ENCODE results near the gene WNT7B. TPM values are rescaled to one million over a fixed set of nuclear protein-coding genes. Genes with fewer than 3 reads are reported as not detected.

Gene WNT7B
- total RNA-seq, 1 experiment from 2014 or later = not detected

DNA sequence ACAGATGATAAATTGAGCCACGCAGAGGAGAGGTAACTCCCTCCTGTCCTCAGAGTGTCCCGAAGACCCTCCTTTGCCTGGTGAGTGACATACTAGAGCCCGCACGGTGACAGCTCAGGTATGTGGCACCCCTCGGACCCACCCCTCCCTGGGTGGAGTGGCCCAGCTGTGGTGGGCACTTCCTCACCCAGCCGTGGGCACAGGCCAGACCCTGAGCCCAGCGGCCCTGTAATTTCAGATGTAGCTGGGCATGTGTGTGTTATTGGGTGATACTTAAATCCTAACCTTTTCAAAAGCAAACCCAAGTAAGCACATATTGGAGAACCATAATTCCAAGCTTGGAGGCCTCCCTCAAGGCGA, 93.2 kb downstream of the WNT7B start:
- Histone ChIP-seq H3K4me3 (ENCODE audit: low read depth, low read length, poor library complexity, severe bottlenecking) (no peak overlapping the region), H3K9me3 (ENCODE audit: low read depth, low read length, poor library complexity, severe bottlenecking) (no peaks in the 10 kb centered on the region), H3K27ac (ENCODE audit: low read depth, low read length, poor library complexity, severe bottlenecking) (no peak overlapping the region), H3K4me1 (ENCODE audit: insufficient read depth, low read length, poor library complexity, severe bottlenecking) (no peaks in the 10 kb centered on the region), H3K36me3 (ENCODE audit: insufficient read depth, low read length, poor library complexity, severe bottlenecking) (no peaks in the 10 kb centered on the region), H3K27me3 (replicated peaks; ENCODE audit: insufficient read depth, low read depth, low read length, poor library complexity) (peaks cover 17% of the 10 kb centered on the region)
- no peak for TF ChIP-seq CTCF (conservative IDR thresholded peaks at IDR 0.05; ENCODE audit: low read depth, low read length)
- TF ChIP-seq EZH2 (IDR thresholded peaks at IDR 0.05; ENCODE audit: borderline replicate concordance, low read depth, low read length, poor library complexity, severe bottlenecking) = no peak
- CTCF ChIA-PET = no interaction called here
- POLR2A ChIA-PET (ENCODE audit: low non-redundant PET) = no interaction called here
- no TSS peak for BruUV-seq (replicated peaks)
- intact Hi-C loops (cut with micrococcal nuclease; ENCODE audit: unreplicated experiment) = no loop called here
- DNase-seq (ENCODE audit: low spot score) = no peak

GRCh38 chr22:45882881-45883810, 93.8 kb downstream of the WNT7B start:
- peaks cover 17% of the 10 kb centered on the region for H3K27me3 ChIP-seq (replicated peaks; ENCODE audit: insufficient read depth, low read depth, low read length, poor library complexity)
- no peak for TF ChIP-seq EZH2 (IDR thresholded peaks at IDR 0.05; ENCODE audit: borderline replicate concordance, low read depth, low read length, poor library complexity, severe bottlenecking)
- TF ChIP-seq CTCF (conservative IDR thresholded peaks at IDR 0.05; ENCODE audit: low read depth, low read length) = no peak
- H3K36me3 ChIP-seq (ENCODE audit: insufficient read depth, low read length, poor library complexity, severe bottlenecking) = no peaks in the 10 kb centered on the region
- intact Hi-C loops (cut with micrococcal nuclease; ENCODE audit: unreplicated experiment) = no loop called here
- BruUV-seq (replicated peaks) = no TSS peak
- ChIA-PET CTCF (no interaction called here), POLR2A (ENCODE audit: low non-redundant PET) (no interaction called here)
- H3K4me1 ChIP-seq (ENCODE audit: insufficient read depth, low read length, poor library complexity, severe bottlenecking) = no peaks in the 10 kb centered on the region
- H3K9me3 ChIP-seq (ENCODE audit: low read depth, low read length, poor library complexity, severe bottlenecking) = no peaks in the 10 kb centered on the region
- no peak for DNase-seq (ENCODE audit: low spot score)
- no peak overlapping the region for H3K4me3 ChIP-seq (ENCODE audit: low read depth, low read length, poor library complexity, severe bottlenecking)
- H3K27ac ChIP-seq (ENCODE audit: low read depth, low read length, poor library complexity, severe bottlenecking) = no peak overlapping the region

- no peaks in the 10 kb centered on the region for H3K9me3 ChIP-seq (ENCODE audit: low read depth, low read length, poor library complexity, severe bottlenecking)
- H3K27ac ChIP-seq (ENCODE audit: low read depth, low read length, poor library complexity, severe bottlenecking) = no peak overlapping the region
- TF ChIP-seq CTCF (conservative IDR thresholded peaks at IDR 0.05; ENCODE audit: low read depth, low read length) = no peak
- no peak for TF ChIP-seq EZH2 (IDR thresholded peaks at IDR 0.05; ENCODE audit: borderline replicate concordance, low read depth, low read length, poor library complexity, severe bottlenecking)
- H3K4me3 ChIP-seq (ENCODE audit: low read depth, low read length, poor library complexity, severe bottlenecking) = no peak overlapping the region
- no peaks in the 10 kb centered on the region for H3K36me3 ChIP-seq (ENCODE audit: insufficient read depth, low read length, poor library complexity, severe bottlenecking)
- CTCF ChIA-PET = no interaction called here
- H3K27me3 ChIP-seq (replicated peaks; ENCODE audit: insufficient read depth, low read depth, low read length, poor library complexity) = peaks cover 17% of the 10 kb centered on the region
- intact Hi-C loops (cut with micrococcal nuclease; ENCODE audit: unreplicated experiment) = no loop called here
- POLR2A ChIA-PET (ENCODE audit: low non-redundant PET) = no interaction called here
- H3K4me1 ChIP-seq (ENCODE audit: insufficient read depth, low read length, poor library complexity, severe bottlenecking) = no peaks in the 10 kb centered on the region
- BruUV-seq (replicated peaks) = no TSS peak
- no peak for DNase-seq (ENCODE audit: low spot score)
Measured at GRCh38 chr22:45881524-45881875, 95.5 kb downstream of the WNT7B start.
